Activated T-cell treated with anti-CD3 and anti-CD28 coated beads, Interleukin-2, amount 50 U/mL, for 1 hour (primary cell): ENCODE results near the gene ERC1.

Experiments used
- DNase-seq: peaks from one replicate; pipeline ENCODE4 v3.0.0-alpha.2; 2020

The ERC1 gene

GRCh38 chr12:1421091-1421846 is 430.2 kb downstream of the ERC1 start:
- no peak for DNase-seq

- DNase-seq = no peak
Measured at GRCh38 chr12:1422604-1423315, 431.7 kb downstream of the ERC1 start.

- DNase-seq = no peak
Measured at GRCh38 chr12:1424674-1425395, 433.8 kb downstream of the ERC1 start.

GRCh38 chr12:1425396-1425729 is 434.3 kb downstream of the ERC1 start:
- DNase-seq = no peak

GRCh38 chr12:1428671-1429070 is 437.6 kb downstream of the ERC1 start:
- DNase-seq = no peak

GRCh38 chr12:1429980-1430379 is 439.0 kb downstream of the ERC1 start:
- DNase-seq = no peak

- no peak for DNase-seq
Measured at GRCh38 chr12:1434296-1434955, 443.4 kb downstream of the ERC1 start.

- no peak for DNase-seq
Measured at GRCh38 chr12:1435044-1435443, 444.0 kb downstream of the ERC1 start.

GRCh38 chr12:1435456-1435855 is 444.4 kb downstream of the ERC1 start:
- no peak for DNase-seq

GRCh38 chr12:1436015-1436414 is 445.0 kb downstream of the ERC1 start:
- DNase-seq = no peak

GRCh38 chr12:1436981-1437380 is 446.0 kb downstream of the ERC1 start:
- no peak for DNase-seq

- no peak for DNase-seq
Measured at GRCh38 chr12:1439201-1439600, 448.2 kb downstream of the ERC1 start.

- DNase-seq = no peak
Measured at GRCh38 chr12:1439687-1440086, 448.7 kb downstream of the ERC1 start.

- no peak for DNase-seq
Measured at GRCh38 chr12:1443421-1444141, 452.6 kb downstream of the ERC1 start.

- no peak for DNase-seq
Measured at GRCh38 chr12:1444142-1444516, 453.1 kb downstream of the ERC1 start.

GRCh38 chr12:1445807-1446206 is 454.8 kb downstream of the ERC1 start:
- DNase-seq = no peak

- no peak for DNase-seq
Measured at GRCh38 chr12:1448336-1448735, 457.3 kb downstream of the ERC1 start.

GRCh38 chr12:1453810-1454209 is 462.8 kb downstream of the ERC1 start:
- no peak for DNase-seq

GRCh38 chr12:1456885-1457284 is 465.9 kb downstream of the ERC1 start:
- DNase-seq = no peak

- DNase-seq = no peak
Measured at GRCh38 chr12:1457901-1458300, 466.9 kb downstream of the ERC1 start.

GRCh38 chr12:1459339-1459738 is 468.3 kb downstream of the ERC1 start:
- DNase-seq = no peak

GRCh38 chr12:1463073-1463905 is 472.3 kb downstream of the ERC1 start:
- no peak for DNase-seq
